HUES64 (cell line): Measurements from ENCODE around the gene ATG13.
A peak's percentile ranks its signal among the peaks of the same experiment; 100 is the strongest.

Experiments used
- H3K27ac ChIP-seq: 2 replicates; pipeline ENCODE4 v1.7.0; 2013; ENCODE audit warnings: low read depth, low read length, inconsistent platforms
- H3K27me3 ChIP-seq: 2 replicates; pipeline ENCODE4 v1.6.1; 2013; ENCODE audit warnings: mild to moderate bottlenecking, low read length; ENCODE audit not compliant: insufficient read depth
- H3K36me3 ChIP-seq: 2 replicates; pipeline ENCODE4 v1.6.1; 2013; ENCODE audit warnings: mild to moderate bottlenecking, low read length; ENCODE audit not compliant: insufficient read depth
- H3K4me1 ChIP-seq: 2 replicates; pipeline ENCODE4 v1.6.1; 2013; ENCODE audit warnings: mild to moderate bottlenecking, low read length, moderate library complexity; ENCODE audit not compliant: insufficient read depth
- H3K4me3 ChIP-seq: 2 replicates; pipeline ENCODE4 v1.5.1; 2013; ENCODE audit warnings: mild to moderate bottlenecking, low read length, moderate library complexity
- H3K9ac ChIP-seq: 2 replicates; pipeline ENCODE4 v1.6.1; 2013; ENCODE audit warnings: mild to moderate bottlenecking, low read depth, low read length
- H3K9me3 ChIP-seq: 2 replicates; pipeline ENCODE4 v1.6.1; 2013; ENCODE audit warnings: low read depth, low read length; ENCODE audit not compliant: insufficient read depth
- WGBS: fragments of 150-250, 120-280 bp; methylation state at CpG from one replicate; pipeline ENCODE4 v1.1.7; 2013; ENCODE audit warnings: missing lambda C conversion rate; 5-methylcytosine and 5-hydroxymethylcytosine counted together

ATG13 gene

DNA sequence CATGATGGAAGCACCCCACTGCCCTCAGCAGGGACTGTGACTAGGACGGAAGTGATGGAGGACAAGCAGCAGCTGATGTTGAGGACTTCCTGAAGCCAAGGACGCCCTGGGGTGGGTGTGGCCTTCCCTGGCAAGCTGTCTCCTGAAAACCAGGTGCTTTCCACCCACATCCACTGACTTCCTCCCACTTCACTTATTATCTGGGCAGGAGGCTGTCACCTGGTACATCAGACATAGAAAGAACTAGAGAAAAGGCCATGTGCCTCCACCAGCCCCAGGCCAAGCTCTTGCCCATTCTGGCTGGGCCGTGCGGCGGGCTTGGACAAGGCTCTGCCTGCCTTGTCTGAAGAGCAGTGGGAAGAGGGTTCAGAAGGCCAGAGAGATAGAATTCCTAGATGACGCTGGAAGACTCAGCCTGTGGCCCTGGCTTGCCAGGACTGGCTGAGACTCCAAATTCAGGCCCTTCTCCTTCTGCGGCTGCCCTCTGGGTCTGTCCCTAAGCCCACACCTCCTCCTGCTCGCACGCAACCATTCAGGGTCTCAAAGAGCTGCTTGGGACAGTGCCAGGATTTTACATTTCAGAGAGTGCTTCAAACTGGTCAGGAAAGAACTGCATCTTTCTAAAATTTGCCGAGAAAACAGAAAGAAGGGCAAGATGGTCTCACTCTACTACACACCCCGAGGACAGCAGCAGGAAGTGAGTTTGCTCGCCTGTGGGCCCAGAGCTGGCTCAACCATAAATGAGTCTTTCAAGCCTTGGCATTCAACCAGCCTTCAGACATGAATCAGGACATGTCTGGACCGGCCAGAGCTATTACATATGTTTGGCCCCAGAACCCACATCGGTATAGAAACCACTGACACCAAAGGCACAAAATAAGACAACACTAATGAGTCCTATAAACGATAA, 69.8 kb downstream of the ATG13 start:
- Histone ChIP-seq H3K4me1 (no peaks in the 10 kb centered on the region), H3K9me3 (no peaks in the 10 kb centered on the region), H3K9ac (no peak overlapping the region), H3K27me3 (no peaks in the 10 kb centered on the region), H3K36me3 (peaks cover 10% of the 10 kb centered on the region), H3K27ac (no peak overlapping the region), H3K4me3 (no peak overlapping the region)
- WGBS, result 94% methylated on average over 15 of the region's 15 CpGs

DNA sequence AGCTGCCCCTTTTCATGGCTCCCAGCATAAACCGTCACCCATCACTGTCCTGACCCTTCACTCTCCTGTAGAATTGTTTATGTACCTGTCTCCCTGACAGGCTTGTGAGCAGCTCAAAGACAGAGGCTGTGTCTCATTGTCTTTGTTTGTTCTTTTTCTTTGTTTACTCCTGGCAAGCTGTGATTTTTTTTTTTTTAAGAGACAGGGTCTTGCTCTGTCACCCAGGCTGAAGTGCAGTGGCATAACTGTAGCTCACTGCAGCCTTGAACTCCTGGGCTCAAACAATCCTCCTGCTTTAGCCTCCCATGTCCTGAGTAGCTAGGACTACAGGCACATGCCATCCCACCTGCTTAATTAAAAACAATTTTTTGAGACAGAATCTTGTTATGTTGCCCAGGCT, 73.3 kb downstream of the ATG13 start:
- Histone ChIP-seq H3K4me3 (no peak overlapping the region), H3K36me3 (peaks cover 30% of the 10 kb centered on the region), H3K9ac (no peak overlapping the region), H3K4me1 (no peaks in the 10 kb centered on the region), H3K9me3 (no peaks in the 10 kb centered on the region), H3K27ac (no peak overlapping the region), H3K27me3 (no peaks in the 10 kb centered on the region)
- 94% methylated on average over 1 of the region's 1 CpG for WGBS

DNA sequence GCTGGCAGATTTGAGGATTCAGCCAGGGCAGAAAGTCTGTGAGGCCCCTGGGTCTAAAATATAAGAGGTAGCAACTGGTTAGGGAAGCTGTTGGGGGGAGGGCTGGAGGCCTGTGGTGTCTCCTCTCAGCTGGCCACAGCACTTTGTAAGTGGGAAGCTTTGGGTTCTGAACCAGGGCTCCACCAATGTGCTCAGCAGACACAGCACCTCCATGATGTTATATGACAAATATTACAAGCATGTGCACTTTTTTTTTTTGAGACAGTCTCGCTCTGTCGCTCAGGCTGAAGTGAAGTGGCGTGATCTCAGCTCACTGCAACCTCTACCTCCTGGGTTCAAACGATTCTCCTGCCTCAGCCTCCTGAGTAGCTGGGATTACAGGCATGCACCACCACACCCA, 75.1 kb downstream of the ATG13 start:
- Histone ChIP-seq H3K27me3 (no peaks in the 10 kb centered on the region), H3K4me1 (no peaks in the 10 kb centered on the region), H3K9me3 (no peaks in the 10 kb centered on the region), H3K4me3 (no peak overlapping the region), H3K36me3 (peaks cover 29% of the 10 kb centered on the region), H3K9ac (no peak overlapping the region), H3K27ac (no peak overlapping the region)
- 95% methylated on average over 4 of the region's 4 CpGs for whole genome bisulfite sequencing

DNA sequence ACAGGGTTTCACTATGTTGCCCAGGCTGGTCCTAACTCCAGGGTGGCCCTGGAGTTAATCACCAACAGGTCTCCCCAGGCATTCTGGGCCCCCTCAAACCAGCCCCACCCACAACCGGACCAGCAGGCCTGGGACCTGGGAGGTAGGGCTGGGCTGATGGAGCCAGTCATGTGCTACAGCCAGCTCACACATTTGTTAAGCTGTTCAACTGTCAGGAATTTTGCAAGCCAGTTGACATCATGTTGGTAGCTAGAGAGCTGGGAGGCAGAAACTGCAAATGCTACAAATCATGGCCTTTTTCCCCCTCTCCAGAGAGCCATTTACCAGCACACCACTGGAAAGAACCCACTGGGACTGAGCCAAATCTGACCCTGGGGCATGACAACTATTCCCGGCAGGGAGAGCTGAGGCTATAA, 76.3 kb downstream of the ATG13 start:
- Histone ChIP-seq H3K4me1 (no peaks in the 10 kb centered on the region), H3K36me3 (peaks cover 27% of the 10 kb centered on the region), H3K27ac (no peak overlapping the region), H3K9ac (no peak overlapping the region), H3K9me3 (no peaks in the 10 kb centered on the region), H3K4me3 (no peak overlapping the region), H3K27me3 (no peaks in the 10 kb centered on the region)
- WGBS, result 96% methylated on average over 2 of the region's 2 CpGs

DNA sequence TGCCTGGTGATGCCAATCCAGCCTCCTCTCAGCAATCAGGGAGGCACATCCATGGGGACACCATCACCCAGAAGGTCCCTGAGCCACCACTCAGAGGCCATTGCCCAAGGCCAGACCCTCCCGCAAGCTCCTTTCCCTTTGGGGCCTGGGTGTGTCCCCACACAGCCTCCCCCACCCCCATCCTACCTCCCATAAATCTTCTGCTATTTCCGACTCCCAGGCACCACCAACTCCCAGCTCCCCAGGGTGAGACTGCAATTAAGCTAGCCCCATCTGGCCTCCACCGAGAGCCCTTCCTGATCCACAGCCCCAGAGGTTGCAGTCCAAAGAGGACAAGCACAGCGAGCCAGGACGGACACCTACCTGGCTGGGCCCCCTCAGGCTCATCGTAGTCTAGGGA, 76.7 kb downstream of the ATG13 start:
- Histone ChIP-seq H3K27ac (no peak overlapping the region), H3K9ac (no peak overlapping the region), H3K9me3 (no peaks in the 10 kb centered on the region), H3K4me1 (no peaks in the 10 kb centered on the region), H3K36me3 (peaks cover 27% of the 10 kb centered on the region), H3K4me3 (no peak overlapping the region), H3K27me3 (no peaks in the 10 kb centered on the region)
- WGBS, result 95% methylated on average over 6 of the region's 6 CpGs

DNA sequence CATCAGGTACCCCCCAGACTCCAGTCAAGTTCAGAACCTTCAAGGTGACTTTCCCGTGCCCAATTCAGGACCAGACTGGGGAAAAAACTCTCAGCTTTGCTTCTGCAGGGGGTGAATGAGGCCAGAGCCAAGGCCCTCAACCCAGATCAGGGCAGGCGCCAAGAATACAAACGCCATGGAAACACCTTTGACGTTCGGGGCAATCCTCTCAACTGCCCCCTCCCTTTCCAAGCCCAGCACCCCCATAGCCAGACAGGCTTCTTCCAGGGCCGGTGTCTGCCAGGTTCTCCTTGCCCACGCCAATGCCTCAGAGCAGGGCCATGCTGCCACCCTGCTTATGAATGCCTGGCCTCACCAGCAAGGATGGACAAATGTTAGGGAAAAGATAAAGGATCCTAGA, 77.3 kb downstream of the ATG13 start:
- Histone ChIP-seq H3K36me3 (peaks cover 25% of the 10 kb centered on the region), H3K27ac (no peak overlapping the region), H3K9me3 (no peaks in the 10 kb centered on the region), H3K4me3 (no peak overlapping the region), H3K9ac (no peak overlapping the region), H3K27me3 (no peaks in the 10 kb centered on the region), H3K4me1 (no peaks in the 10 kb centered on the region)
- 94% methylated on average over 7 of the region's 7 CpGs for WGBS

DNA sequence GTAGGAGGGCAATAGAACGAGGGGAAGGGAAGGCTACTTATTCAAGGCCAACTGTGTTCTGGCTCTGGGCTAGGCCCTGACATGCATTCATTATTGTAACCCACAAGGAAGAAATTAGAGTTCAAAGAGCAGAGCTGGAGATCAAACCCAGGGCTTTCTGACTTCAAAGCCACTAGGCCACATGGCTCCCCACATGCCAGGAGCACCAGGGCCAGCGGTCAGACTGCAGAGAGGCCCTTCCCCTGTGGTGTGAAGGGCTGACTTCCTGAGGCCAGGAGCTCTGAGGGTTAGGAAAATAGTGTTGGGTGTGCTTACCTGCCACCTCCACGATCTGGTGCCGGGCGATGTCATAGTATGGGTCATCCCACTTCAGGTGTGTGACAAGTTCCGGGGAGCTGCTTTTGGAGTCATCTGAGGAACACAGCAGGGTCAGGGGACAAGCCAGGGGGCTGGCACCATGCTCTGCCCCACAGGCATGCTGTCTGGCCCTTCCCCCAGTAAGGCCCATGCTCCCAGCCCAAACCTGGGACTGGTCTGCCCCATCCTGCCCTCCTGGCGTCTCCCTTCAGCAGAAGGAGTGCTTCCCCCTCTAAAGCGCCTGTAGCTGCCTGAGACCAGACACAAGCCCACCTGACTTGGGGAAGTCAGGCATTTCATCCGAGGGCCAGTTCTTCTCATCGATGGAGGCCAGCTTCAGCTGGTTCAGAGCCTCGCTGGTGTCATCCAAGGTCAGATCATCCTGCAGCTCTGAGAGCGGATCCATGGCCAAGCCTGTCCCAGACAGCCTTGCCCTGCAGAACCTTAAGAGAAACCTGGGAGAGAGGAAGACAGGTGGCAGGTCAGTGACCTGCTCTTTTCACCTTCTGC, 78.2 kb downstream of the ATG13 start:
- no peaks in the 10 kb centered on the region for H3K27me3 ChIP-seq
- H3K9me3 ChIP-seq, result no peaks in the 10 kb centered on the region
- 94% methylated on average over 12 of the region's 12 CpGs for WGBS
- H3K27ac ChIP-seq, result no peak overlapping the region
- H3K9ac ChIP-seq, result no peak overlapping the region
- peaks cover 25% of the 10 kb centered on the region for H3K36me3 ChIP-seq
- H3K4me3 ChIP-seq, result no peak overlapping the region
- H3K4me1 ChIP-seq, result no peaks in the 10 kb centered on the region

DNA sequence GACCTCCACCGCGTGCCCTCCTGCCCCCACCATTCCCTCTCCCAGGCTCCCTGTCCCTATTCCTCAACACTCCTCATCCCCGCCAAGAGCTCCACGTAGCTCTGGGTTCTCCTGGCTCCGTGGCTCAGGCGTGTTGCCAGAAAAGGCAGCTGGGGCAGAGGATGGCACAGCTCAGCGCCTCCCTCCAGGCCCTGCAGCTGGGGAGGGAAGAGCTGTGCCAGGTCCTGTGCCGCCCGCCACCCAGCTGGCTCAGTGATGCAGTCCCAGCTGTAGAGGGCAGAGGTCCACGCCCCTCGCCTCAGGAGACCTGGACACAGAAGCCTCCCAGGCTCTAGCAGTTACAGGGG, 78.8 kb downstream of the ATG13 start:
- Histone ChIP-seq H3K27ac (no peak overlapping the region), H3K4me1 (no peaks in the 10 kb centered on the region), H3K4me3 (no peak overlapping the region), H3K27me3 (no peaks in the 10 kb centered on the region), H3K9ac (no peak overlapping the region), H3K9me3 (no peaks in the 10 kb centered on the region), H3K36me3 (peaks cover 25% of the 10 kb centered on the region)
- WGBS, result 95% methylated on average over 11 of the region's 11 CpGs

DNA sequence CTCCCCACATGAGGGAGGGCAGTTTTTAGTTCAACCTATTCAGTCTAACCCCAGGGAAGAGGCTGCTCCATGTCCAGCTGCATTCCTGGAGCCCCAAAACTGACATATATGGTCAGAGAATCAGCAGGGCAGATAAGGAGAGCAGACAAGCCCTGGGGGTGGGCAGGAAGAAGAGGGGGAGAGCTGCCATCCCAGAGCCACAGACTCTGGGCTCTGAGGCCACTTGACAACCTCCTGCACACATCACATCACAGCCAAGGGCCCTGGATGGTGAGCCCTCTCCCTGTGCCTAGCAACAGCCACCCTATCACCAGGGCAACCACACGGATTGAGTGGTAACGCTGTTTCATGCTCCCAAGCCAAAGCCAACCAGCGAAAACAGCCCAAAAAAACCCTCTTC, 80.0 kb downstream of the ATG13 start:
- 81% methylated on average over 3 of the region's 3 CpGs for WGBS

DNA sequence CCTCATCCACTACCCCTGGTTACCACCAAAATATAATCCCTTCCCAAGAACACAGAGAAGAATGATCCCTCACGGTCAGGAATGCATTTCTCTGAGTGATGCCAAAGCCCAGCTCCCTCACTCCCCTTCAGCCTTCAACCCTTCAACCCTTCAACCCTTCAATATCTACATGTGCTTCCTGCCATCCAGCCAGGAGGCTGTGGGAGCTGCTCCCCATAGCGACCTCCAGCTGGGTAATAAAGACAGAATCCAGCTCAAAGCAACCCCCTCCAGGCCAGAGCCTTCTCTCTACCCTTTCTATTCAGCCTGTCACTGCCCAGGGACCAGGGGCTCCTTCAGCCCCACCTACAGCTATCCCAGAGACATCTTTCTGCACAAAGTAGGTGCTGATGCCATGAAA, 80.4 kb downstream of the ATG13 start:
- no peaks in the 10 kb centered on the region for H3K27me3 ChIP-seq
- 0 out of 2 replicates have a peak overlapping the region, but pooled peaks have one; percentile 5 for H3K9ac ChIP-seq
- H3K9me3 ChIP-seq, result no peaks in the 10 kb centered on the region
- no peak overlapping the region for H3K4me3 ChIP-seq
- no peak overlapping the region for H3K27ac ChIP-seq
- H3K4me1 ChIP-seq, result peaks cover 5% of the 10 kb centered on the region; the same call in 1 of the 2 replicates
- WGBS, result 74% methylated on average over 2 of the region's 2 CpGs
- H3K36me3 ChIP-seq, result peaks cover 31% of the 10 kb centered on the region

More for the DNA sequence above, 80.0 kb downstream of the ATG13 start:
- Histone ChIP-seq H3K9ac (0 out of 2 replicates have a peak overlapping the region, but pooled peaks have one; percentile 10), H3K27me3 (no peaks in the 10 kb centered on the region), H3K4me1 (peaks cover 5% of the 10 kb centered on the region; the same call in 1 of the 2 replicates), H3K9me3 (no peaks in the 10 kb centered on the region), H3K4me3 (no peak overlapping the region), H3K27ac (no peak overlapping the region), H3K36me3 (peaks cover 27% of the 10 kb centered on the region)

DNA sequence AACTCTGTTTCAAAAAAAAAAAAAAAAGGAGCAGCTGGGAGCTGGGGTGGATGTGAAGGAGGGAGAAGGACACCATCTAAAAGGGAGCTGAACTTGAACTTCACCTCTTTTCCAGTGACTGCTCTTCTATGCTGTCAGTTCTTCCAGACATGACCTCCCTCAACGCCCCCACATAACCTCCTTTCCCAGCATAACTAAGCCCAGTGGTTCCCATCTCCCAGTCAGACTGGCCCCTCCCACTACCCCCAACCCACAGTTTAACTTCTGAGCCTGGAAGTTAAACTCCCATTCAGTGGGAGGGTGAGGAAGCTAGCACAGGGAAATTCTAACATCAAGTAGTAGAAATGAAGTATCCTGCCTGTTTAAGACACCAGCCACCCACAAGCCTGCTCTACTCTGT, 81.2 kb downstream of the ATG13 start:
- no peak overlapping the region for H3K27ac ChIP-seq
- H3K9ac ChIP-seq, result no peak overlapping the region
- H3K4me1 ChIP-seq, result peaks cover 5% of the 10 kb centered on the region; the same call in 1 of the 2 replicates
- H3K9me3 ChIP-seq, result no peaks in the 10 kb centered on the region
- H3K36me3 ChIP-seq, result peaks cover 39% of the 10 kb centered on the region
- WGBS, result 85% methylated on average over 1 of the region's 1 CpG
- no peak overlapping the region for H3K4me3 ChIP-seq
- no peaks in the 10 kb centered on the region for H3K27me3 ChIP-seq
